GM15510 (cell line): Measurements from ENCODE around the gene PTGR1.

Source experiments
- POLR2A ChIP-seq: IDR thresholded peaks from 3 replicates; pipeline ENCODE4 v1.6.1; 2011; ENCODE audit warnings: borderline replicate concordance; ENCODE audit not compliant: insufficient read length; ENCODE audit errors: extremely low read depth

Gene PTGR1

GRCh38 chr9:111525056-111525977 is 74.1 kb downstream of the PTGR1 start, which contains the start of gene ZNF483:
Gene ZNF483, plus strand, starts transcription at chr9:111525179. Its CDS starts 2,217 bp downstream, at chr9:111527396.
- TF ChIP-seq POLR2A, result no peak

DNA sequence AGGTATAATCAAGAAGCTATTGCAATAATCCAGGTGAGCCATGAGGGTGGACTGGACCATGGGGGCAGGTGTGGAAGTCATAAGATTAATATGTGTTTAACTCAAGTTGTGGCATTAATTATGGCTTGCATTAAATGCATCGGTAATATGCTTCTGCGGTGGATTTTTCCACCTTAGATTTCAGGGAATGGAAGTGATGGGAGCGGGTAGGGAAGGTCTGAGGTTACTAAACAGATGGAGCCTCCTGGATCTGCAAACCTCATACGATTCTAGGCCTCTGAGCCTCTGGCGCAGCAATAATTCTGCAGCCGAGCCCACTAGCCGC is 74.8 kb downstream of the PTGR1 start:
- TF ChIP-seq POLR2A, result no peak

DNA sequence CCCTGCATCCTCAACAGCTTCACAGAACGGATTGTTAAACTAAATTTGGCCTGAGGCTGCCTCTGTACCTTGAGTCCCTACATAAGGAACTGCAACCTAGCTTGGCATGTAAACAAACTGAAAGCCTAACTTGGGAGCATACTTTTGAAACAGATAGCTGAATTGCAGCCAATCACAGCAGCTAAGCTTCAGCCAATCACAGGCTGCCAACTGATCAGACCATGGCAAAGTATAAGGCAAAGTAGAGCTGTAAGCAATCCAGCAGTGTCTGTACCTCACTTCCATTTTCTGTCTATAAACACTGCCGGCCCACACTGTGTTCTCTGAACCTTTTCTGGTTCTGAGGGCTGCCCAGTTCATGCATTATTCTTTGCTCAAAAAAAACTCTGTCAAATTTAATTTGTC is 83.4 kb downstream of the PTGR1 start:
- TF ChIP-seq POLR2A, result no peak

GRCh38 chr9:111514967-111515366 is 84.5 kb downstream of the PTGR1 start:
- no peak for TF ChIP-seq POLR2A
